Breast epithelium (tissue), 4 donors: Measurements from ENCODE around the gene APOBEC3A. TPM values are rescaled to one million over a fixed set of nuclear protein-coding genes. Genes with fewer than 3 reads are reported as not detected.

Source experiments
- DNase-seq, 2 donors: peaks; one replicate each; pipeline ENCODE4 v3.0.0-alpha.2; 2019; ENCODE audit warnings: low spot score in 2 of 2
- H3K27ac ChIP-seq, 2 donors: fragments of 200-600 bp; sonication (generic) in 1 of 2; one replicate each; pipeline ENCODE4 v1.5.1; 2016 to 2019; ENCODE audit warnings: mild to moderate bottlenecking in 1 of 2
- H3K27me3 ChIP-seq, 2 donors: fragments of 200-600 bp; sonication (generic) in 1 of 2; one replicate each; pipeline versions ENCODE4 v1.5.1 to v1.6.0; 2017 to 2019; ENCODE audit warnings: control low read depth in 1 of 2, mild to moderate bottlenecking in 1 of 2
- H3K36me3 ChIP-seq: fragments of 200-600 bp; one replicate; pipeline ENCODE4 v1.5.1; 2019
- H3K4me1 ChIP-seq, 2 donors: fragments of 200-600 bp; sonication (generic); one replicate each; pipeline ENCODE4 v1.5.1; 2016 to 2019; ENCODE audit warnings: control low read depth in 1 of 2
- H3K4me3 ChIP-seq, 3 donors: fragments of 200-600 bp; sonication (generic); 1 replicate in 2 of 3; 2 replicates in 1 of 3; pipeline ENCODE4 v1.5.1; 2016 to 2019; ENCODE audit warnings: mild to moderate bottlenecking in 3 of 3, moderate library complexity in 2 of 3
- H3K9me3 ChIP-seq, 2 donors: fragments of 200-600 bp; sonication (generic) in 1 of 2; one replicate each; pipeline ENCODE4 v1.5.1; 2016 to 2019; ENCODE audit warnings: control low read depth in 1 of 2
- CTCF ChIP-seq, 3 donors: fragments of 450-650 bp; IDR thresholded peaks; one replicate each; pipeline ENCODE4 v1.5.1; 2016 to 2017; ENCODE audit warnings: antibody characterized with exemption in 3 of 3, mild to moderate bottlenecking in 3 of 3, moderate library complexity in 3 of 3
- POLR2A ChIP-seq: fragments of 450-650 bp; IDR thresholded peaks from one replicate; pipeline ENCODE4 v1.6.1; 2016; ENCODE audit warnings: antibody characterized with exemption, mild to moderate bottlenecking, moderate library complexity
- POLR2AphosphoS5 ChIP-seq, 3 donors: sonication (generic); formaldehyde crosslinking; IDR thresholded peaks; one replicate each; pipeline ENCODE4 v1.6.1; 2017; ENCODE audit warnings: antibody characterized with exemption in 3 of 3
- intact Hi-C: fragments of 100-400 bp; cut with DNase I; formaldehyde crosslinking; loops from one replicate; pipeline ENCODE4 v1.15.1; 2023; ENCODE audit warnings: low total_unique reads
- total RNA-seq, 3 donors: library from RNA; depleted of rRNA; stranded (reverse); fragments of >200 nt; gene quantifications; one replicate each; pipeline ENCODE4 v1.1.0, GENCODE V29; 2016

Gene APOBEC3A
- total RNA-seq, 3 donors from 2014 or later = 0.44 TPM; not detected in 2

- DNase-seq = no peak
- Histone ChIP-seq H3K9me3 (no peaks in the 10 kb centered on the region), H3K27ac (no peak overlapping the region), H3K4me3 (no peak overlapping the region), H3K4me1 (no peaks in the 10 kb centered on the region), H3K27me3 (no peaks in the 10 kb centered on the region), H3K36me3 (no peaks in the 10 kb centered on the region)
- TF ChIP-seq CTCF (IDR thresholded peaks at IDR 0.05) (no peak), POLR2AphosphoS5 (IDR thresholded peaks at IDR 0.05) (no peak), POLR2A (no peak)
- intact Hi-C loops = no loop called here
These were observed 20.4 kb upstream of the APOBEC3A start for GRCh38 chr22:38937036-38937435.

GRCh38 chr22:38937541-38937940 is 19.9 kb upstream of the APOBEC3A start:
- H3K4me1 ChIP-seq = no peaks in the 10 kb centered on the region
- no peak for TF ChIP-seq CTCF (IDR thresholded peaks at IDR 0.05)
- no peak for TF ChIP-seq POLR2A
- intact Hi-C loops = no loop called here

GRCh38 chr22:38938221-38938620 is 19.2 kb upstream of the APOBEC3A start:
- DNase-seq = no peak
- intact Hi-C loops = no loop called here

More at GRCh38 chr22:38937541-38937940, 19.9 kb upstream of the APOBEC3A start:
- H3K9me3 ChIP-seq = no peaks in the 10 kb centered on the region
- H3K4me3 ChIP-seq = no peak overlapping the region
- no peaks in the 10 kb centered on the region for H3K36me3 ChIP-seq
- no peaks in the 10 kb centered on the region for H3K27me3 ChIP-seq
- no peak for DNase-seq
- H3K27ac ChIP-seq = no peak overlapping the region

GRCh38 chr22:38938925-38939324 is 18.5 kb upstream of the APOBEC3A start:
- H3K27me3 ChIP-seq = no peaks in the 10 kb centered on the region
- intact Hi-C loops = no loop called here
- no peak for TF ChIP-seq CTCF (IDR thresholded peaks at IDR 0.05)
- no peaks in the 10 kb centered on the region for H3K36me3 ChIP-seq
- H3K9me3 ChIP-seq = no peaks in the 10 kb centered on the region
- H3K4me3 ChIP-seq = no peak overlapping the region
- H3K27ac ChIP-seq = no peak overlapping the region
- no peak for DNase-seq
- H3K4me1 ChIP-seq = no peaks in the 10 kb centered on the region

More at GRCh38 chr22:38938221-38938620, 19.2 kb upstream of the APOBEC3A start:
- Histone ChIP-seq H3K36me3 (no peaks in the 10 kb centered on the region), H3K4me3 (no peak overlapping the region), H3K27ac (no peak overlapping the region), H3K27me3 (no peaks in the 10 kb centered on the region), H3K4me1 (no peaks in the 10 kb centered on the region), H3K9me3 (no peaks in the 10 kb centered on the region)
- TF ChIP-seq POLR2A (no peak), POLR2AphosphoS5 (IDR thresholded peaks at IDR 0.05) (no peak), CTCF (IDR thresholded peaks at IDR 0.05) (no peak)

- Histone ChIP-seq H3K36me3 (no peaks in the 10 kb centered on the region), H3K4me3 (no peak overlapping the region), H3K4me1 (no peaks in the 10 kb centered on the region), H3K9me3 (no peaks in the 10 kb centered on the region), H3K27ac (no peak overlapping the region), H3K27me3 (peaks cover 0 to 2% of the 10 kb centered on the region in 2 donors)
- intact Hi-C loops = no loop called here
- DNase-seq = peak; percentile 8 to 43
- TF ChIP-seq POLR2A = no peak
- no peak for TF ChIP-seq CTCF (IDR thresholded peaks at IDR 0.05)
- TF ChIP-seq POLR2AphosphoS5 (IDR thresholded peaks at IDR 0.05) = no peak
These were observed 16.5 kb upstream of the APOBEC3A start for GRCh38 chr22:38940811-38941384.
